ENCODE measurements around the gene CCDC157. TPM values are rescaled to one million over a fixed set of nuclear protein-coding genes. Genes with fewer than 3 reads are reported as not detected.

CCDC157 gene
- total RNA-seq, 1 experiment from 2014 or later: 0.45 TPM

Small RNAs within 50 kb of the gene (small RNA-seq; reads per million reads assigned to genes)
- gene AC004832.3 (0 reads per million in 2 experiments), gene RNU6-564P (0 reads per million in 2 experiments)

Other genes starting within 250 kb of the CCDC157 start
- gene LIF, start 110.2 kb upstream of the CCDC157 start, total RNA-seq (2014; rRNA removed; shearing (Covaris generic)): 70.9 and 73.5 TPM in 2 replicates
- gene OSM, start 90.2 kb upstream of the CCDC157 start, total RNA-seq (2014; rRNA removed; shearing (Covaris generic)): 4.8 and 6.1 TPM in 2 replicates
- gene CASTOR1, start 67.5 kb upstream of the CCDC157 start, total RNA-seq (2014; rRNA removed; shearing (Covaris generic)): 11.1 and 15.8 TPM in 2 replicates
- gene TBC1D10A, start 30.1 kb upstream of the CCDC157 start, total RNA-seq (2014; rRNA removed; shearing (Covaris generic)): 4.0 and 4.6 TPM in 2 replicates
- gene SF3A1, start 113 bp upstream of the CCDC157 start, total RNA-seq (2014; rRNA removed; shearing (Covaris generic)): 32.5 and 34.3 TPM in 2 replicates
- 17.0 and 19.3 TPM in 2 replicates for gene RNF215, start 30.4 kb downstream of the CCDC157 start, total RNA-seq (2014; rRNA removed; shearing (Covaris generic))
- gene SEC14L2, start 40.0 kb downstream of the CCDC157 start, total RNA-seq (2014; rRNA removed; shearing (Covaris generic)): 5.4 and 6.3 TPM in 2 replicates
- 36.0 and 41.9 TPM in 2 replicates for gene MTFP1, start 68.8 kb downstream of the CCDC157 start, total RNA-seq (2014; rRNA removed; shearing (Covaris generic))
- gene SEC14L3, start 115.0 kb downstream of the CCDC157 start, total RNA-seq (2014; rRNA removed; shearing (Covaris generic)): not detected in 2 replicates
- gene SEC14L4, start 148.7 kb downstream of the CCDC157 start, total RNA-seq (2014; rRNA removed; shearing (Covaris generic)): 2.6 and 2.9 TPM in 2 replicates
- gene SEC14L6, start 189.7 kb downstream of the CCDC157 start, total RNA-seq (2014; rRNA removed; shearing (Covaris generic)): not detected in 2 replicates
- gene GAL3ST1, start 217.7 kb downstream of the CCDC157 start, total RNA-seq (2014; rRNA removed; shearing (Covaris generic)): 0.30 TPM in 1 of 2 replicates, not detected in the other
- 92.1 and 106 TPM in 2 replicates for gene PES1, start 234.9 kb downstream of the CCDC157 start, total RNA-seq (2014; rRNA removed; shearing (Covaris generic))

All from NCI-H460 (cell line).